SH-SY5Y (cell line): ENCODE results near the gene DLEC1.

ENCODE experiments used
- GATA2 ChIP-seq: IDR thresholded peaks from 2 replicates; pipeline ENCODE4 v1.6.1; 2011; ENCODE audit warnings: mild to moderate bottlenecking, low read depth, low read length
- GATA3 ChIP-seq: IDR thresholded peaks from 2 replicates; pipeline ENCODE4 v1.6.1; 2011; ENCODE audit warnings: low read depth, mild to moderate bottlenecking, low read length, moderate library complexity

The DLEC1 gene

GRCh38 chr3:38114875-38115644, 76.1 kb downstream of the DLEC1 start:
- no peak for TF ChIP-seq GATA2
- no peak for TF ChIP-seq GATA3

DNA sequence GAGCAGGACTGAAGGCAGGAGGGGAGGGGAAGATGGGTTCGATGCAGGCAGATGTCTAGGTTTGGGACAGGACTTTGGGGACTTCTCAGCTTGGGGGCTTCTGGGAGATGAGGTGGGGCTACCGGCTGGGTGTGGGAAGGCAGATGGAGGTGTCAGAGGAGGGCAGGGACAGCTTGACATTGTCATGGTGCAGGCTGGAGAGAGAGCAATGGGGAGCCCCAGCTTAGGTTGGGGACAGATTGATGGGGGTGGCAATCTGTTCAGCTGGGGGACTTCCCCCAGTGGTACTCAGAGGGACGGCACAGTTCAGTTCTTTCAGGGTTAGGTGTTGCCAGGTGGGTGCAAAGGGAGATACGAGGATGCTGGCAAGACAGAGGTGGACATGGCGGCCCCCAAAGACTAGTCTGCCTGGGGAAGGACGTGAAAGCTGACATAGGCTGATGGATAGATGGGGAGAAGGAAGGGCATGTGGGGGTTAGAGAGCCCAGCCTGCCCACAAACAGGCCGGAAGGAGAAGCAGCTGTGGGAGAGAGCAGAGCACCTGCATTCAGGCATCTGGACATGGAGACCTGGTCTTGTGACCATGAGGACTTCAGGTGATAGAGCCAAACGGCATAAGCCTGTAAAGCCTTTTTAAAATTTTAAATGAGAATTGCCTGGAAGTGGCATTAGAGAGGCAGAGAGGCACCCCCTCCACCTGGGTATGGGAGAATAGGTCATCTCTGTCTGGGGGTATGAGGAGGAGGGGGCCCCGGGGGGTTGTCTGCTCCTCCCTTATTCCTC, 76.8 kb downstream of the DLEC1 start:
- TF ChIP-seq GATA3, result no peak
- no peak for TF ChIP-seq GATA2

- TF ChIP-seq GATA2, result no peak
- no peak for TF ChIP-seq GATA3
Observed at GRCh38 chr3:38116471-38117162, 77.6 kb downstream of the DLEC1 start.

DNA sequence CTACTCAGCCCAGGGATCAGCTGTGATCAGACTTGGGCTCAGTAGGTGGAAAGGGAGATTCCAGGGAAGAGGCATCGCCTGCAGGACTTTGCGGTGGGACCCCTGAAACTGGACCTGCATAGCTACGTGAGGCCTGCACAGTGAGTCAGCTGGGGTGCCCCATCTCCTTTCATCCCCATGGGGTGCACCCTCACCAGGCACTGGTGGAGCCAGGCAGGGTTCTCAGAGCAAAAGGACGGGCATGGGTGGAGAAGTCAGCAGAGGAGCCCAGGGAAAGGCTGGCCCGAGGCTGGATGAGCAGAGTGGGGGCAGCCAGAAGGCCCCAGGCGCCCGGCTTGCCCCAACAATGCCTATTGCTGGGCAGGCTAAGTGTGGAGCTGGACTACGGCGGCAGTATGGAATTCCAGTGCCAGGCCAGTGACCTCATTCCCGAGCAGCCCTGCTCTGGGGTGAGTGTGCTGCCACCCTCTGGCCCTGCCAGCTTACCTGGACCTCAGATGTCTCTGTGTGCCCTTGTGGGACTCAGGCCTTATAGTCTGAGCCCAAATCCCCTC, 78.2 kb downstream of the DLEC1 start:
- no peak for TF ChIP-seq GATA2
- no peak for TF ChIP-seq GATA3

DNA sequence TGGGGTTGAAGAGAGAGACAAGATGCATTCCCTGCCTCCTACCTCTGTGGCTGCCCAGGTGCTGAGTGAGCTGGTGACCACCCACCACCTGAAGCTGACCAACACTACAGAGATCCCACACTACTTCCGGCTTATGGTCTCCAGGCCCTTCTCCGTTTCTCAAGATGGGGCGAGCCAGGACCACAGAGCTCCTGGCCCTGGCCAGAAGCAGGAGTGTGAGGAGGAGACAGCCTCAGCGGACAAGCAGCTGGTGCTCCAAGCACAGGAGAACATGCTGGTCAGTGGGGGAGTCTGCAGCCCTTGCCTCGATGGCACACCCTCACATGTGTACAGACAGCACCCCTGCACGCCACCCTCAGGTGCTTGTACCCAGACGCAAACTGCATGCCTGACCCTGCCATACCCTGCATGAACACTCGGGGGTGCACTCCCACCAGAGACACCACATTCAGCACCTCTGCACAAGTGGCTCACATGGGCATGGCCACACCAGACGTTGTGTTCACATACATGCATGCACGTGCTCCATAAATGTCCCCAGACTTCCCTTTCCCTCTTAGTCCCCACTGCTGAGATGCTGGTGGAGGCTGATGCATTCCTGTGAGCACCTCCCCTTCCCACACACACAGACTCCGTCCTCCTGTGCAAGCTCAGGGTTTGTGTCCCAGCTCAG, 78.9 kb downstream of the DLEC1 start:
- no peak for TF ChIP-seq GATA3
- TF ChIP-seq GATA2, result no peak

GRCh38 chr3:38118421-38119247, 79.6 kb downstream of the DLEC1 start:
- TF ChIP-seq GATA2, result no peak
- no peak for TF ChIP-seq GATA3

GRCh38 chr3:38119248-38119544, 80.2 kb downstream of the DLEC1 start:
- TF ChIP-seq GATA3 (no peak), GATA2 (no peak)

DNA sequence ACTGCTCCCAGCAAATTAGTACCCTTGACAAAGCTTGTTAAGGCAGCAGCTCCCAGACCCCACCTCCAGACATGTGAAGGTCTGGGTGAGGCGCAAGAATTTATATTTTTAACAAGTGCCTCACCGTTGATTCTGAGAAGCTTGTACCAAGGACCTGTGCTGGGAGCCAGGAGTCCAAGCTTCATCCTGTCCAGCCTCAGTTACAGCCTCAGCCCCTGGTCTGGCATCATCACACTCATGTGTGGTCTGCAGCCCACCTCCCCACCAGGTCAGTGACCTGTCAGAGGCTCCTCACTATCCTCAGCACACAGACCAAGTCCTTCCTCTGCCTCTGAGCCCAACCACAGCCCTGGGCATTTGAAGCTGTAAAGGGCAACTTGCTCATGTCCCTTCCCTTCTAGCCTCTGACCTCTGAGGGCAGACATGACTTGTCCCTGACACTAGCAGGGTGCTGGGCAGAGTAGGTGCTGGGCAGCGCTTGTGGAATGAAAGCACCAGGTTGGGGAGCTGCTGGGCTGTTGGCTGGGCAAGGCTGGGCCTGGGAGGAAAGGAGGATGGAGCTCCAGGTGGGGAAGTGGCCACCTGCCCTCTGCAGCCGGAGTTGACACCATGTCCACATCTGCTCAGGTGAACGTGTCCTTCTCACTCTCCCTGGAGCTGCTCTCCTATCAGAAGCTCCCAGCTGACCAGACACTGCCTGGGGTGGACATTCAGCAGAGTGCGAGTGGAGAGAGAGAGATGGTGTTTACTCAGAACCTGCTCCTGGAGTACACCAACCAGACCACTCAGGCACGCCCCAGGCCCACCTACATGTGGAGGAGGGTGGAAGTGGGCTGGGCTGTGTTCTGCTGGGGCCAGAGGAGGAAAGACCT, 81.0 kb downstream of the DLEC1 start:
- TF ChIP-seq GATA2, result no peak

DNA sequence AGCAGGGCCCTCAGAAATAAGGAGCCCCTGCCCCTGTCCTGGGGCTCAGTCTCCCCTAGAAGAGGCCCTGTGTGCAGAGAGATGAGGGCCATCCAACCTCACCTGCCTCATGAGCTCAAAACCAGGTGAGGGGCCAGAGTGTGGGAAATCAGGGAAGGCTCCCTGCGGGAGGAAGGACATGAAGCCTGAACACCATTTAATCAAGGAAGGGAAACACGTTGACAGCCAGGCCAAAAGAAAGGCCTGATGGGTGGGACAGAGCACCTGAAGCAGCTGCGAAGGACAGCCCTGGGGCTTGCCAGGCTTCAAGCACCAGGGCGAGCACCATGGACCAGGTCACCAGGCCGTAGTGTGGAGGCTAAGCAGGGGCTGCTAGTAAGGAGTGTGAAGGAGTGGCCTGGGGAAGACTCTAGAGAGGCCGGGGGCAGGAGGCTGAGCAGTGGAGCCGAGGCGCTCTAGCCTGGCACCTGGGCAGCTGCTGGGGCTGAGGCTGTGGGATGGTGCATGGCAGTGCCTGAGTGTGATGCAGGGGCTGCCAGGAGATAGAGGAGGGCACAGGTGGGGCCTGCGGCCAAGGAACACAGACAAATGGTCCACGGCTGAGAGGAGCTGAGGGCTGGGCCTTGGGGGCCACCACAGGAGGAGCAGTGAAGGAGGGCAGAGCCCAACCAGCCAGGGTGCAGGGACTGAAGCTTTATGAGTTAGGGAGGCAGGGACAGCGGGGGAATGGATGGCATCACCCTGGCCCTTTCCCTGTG, 81.9 kb downstream of the DLEC1 start:
- no peak for TF ChIP-seq GATA2
- TF ChIP-seq GATA3, result no peak

DNA sequence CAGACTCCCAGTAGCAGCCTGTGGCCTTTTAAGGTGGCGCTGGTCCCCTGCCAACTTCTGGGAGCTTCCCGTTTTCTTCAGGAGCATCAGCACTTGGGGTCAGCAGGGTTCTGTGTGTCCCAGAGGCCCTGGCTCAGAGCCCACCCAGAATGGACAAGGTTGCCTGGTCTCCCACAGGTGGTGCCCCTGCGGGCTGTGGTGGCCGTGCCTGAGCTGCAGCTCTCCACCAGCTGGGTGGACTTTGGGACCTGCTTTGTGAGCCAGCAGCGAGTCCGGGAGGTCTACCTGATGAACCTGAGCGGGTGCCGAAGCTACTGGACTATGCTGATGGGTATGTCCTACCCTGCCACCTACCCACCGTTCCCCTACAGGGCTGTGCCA, 82.4 kb downstream of the DLEC1 start:
- no peak for TF ChIP-seq GATA2
- TF ChIP-seq GATA3, result no peak

- TF ChIP-seq GATA2, result no peak
- no peak for TF ChIP-seq GATA3
Observed at GRCh38 chr3:38121832-38122461, 82.9 kb downstream of the DLEC1 start.
